GM20431 (cell line): Measurements from ENCODE around the gene TRAF2.
"Not testable (repeated sequence)": the region's sequence is repeated elsewhere in the genome, so short reads cannot be mapped to it uniquely, and the experiment has no call there.

ENCODE experiments used
- in situ Hi-C: fragments of 300-500 bp; cut with MseI, MboI; formaldehyde crosslinking; loops from one replicate; pipeline ENCODE4 v1.15.0; 2020; ENCODE audit warnings: low sequenced_read_pairs; ENCODE audit not compliant: unreplicated experiment

TRAF2 gene

DNA sequence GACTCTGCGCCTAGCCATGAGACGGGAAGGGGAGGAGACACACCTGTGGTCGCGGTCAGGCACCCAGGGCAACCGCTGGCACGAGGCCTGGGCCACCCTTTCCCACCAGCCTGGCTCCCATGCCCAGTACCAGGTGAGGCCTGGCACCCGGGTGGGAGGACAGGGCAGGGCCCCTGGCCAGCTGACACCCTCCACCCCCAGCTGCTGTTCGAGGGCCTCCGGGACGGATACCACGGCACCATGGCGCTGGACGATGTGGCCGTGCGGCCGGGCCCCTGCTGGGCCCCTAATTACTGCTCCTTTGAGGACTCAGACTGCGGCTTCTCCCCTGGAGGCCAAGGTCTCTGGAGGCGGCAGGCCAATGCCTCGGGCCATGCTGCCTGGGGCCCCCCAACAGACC, 29.1 kb upstream of the TRAF2 start:
- in situ Hi-C loops, result no loop called here

- in situ Hi-C loops, result no loop called here
Observed at GRCh38 chr9:136857581-136858412, 28.5 kb upstream of the TRAF2 start.

DNA sequence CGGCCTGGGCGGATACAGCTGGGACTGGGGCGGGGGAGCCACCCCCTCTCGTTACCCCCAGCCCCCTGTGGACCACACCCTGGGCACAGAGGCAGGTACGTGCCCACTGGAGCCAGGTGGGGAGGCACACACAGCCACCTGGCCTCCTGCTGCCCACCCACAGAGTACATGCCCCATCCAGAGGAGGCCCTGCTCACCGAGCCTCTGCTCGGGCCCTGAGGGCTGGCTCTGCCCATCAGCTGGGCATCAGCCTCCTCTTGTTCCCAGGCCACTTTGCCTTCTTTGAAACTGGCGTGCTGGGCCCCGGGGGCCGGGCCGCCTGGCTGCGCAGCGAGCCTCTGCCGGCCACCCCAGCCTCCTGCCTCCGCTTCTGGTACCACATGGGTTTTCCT, 27.9 kb upstream of the TRAF2 start:
- in situ Hi-C loops, result no loop called here

- in situ Hi-C loops, result no loop called here
Observed at GRCh38 chr9:136858844-136859757, 27.2 kb upstream of the TRAF2 start.

DNA sequence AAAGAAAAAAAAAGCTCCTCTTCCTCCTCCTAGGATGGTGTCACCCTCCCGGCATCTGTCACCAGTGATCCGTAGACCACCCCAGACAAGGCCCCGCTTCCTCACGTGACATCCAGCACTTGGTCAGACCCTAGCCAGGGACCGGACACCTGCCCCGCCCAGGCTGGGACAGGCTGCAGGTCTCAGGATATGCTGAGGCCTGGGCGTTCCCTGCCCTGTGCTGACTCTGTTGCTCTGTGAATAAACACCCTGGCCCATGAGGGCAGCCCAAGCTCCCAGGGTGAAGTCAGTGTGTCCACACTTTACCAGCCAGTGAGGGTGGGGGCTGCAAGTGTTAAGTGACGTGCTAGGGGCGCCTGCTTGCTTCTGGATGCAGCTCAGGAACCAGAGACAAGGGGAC, 25.8 kb upstream of the TRAF2 start:
- in situ Hi-C loops, result no loop called here

GRCh38 chr9:136860933-136861873, 25.1 kb upstream of the TRAF2 start:
- in situ Hi-C loops, result no loop called here

DNA sequence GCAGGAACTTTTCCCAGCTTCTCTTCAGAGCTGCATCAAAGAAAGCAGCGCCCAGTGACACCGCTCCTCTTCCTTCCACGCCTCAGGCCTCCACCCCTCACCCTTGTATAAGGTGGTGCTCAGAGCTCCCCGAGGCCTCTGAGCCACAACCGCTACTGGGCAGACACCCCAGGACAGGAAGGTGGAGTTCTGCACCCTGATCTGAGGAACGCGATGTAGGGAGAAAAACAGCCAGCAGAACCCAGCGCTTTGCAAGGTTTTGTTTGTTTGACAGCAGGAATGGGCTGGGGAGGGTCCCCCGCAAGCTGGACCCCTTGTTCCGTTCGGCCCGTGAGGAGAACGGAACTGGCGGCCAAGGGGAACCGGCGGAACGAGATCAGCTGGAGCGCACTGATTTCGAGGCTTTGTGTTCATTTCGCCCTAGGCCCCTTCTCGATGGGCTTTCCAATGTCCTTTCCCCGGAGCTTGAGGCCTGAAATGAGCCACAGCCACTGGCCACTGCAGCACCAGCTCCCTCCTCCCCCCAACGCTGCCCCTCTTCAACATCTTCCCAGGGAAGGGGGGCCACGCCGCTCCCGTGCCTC, 24.4 kb upstream of the TRAF2 start:
- in situ Hi-C loops, result no loop called here

- in situ Hi-C loops, result no loop called here
Observed at GRCh38 chr9:136862849-136863622, 23.3 kb upstream of the TRAF2 start.

GRCh38 chr9:136863623-136864273, 22.6 kb upstream of the TRAF2 start:
- in situ Hi-C loops, result no loop called here

GRCh38 chr9:136865041-136865767, 21.1 kb upstream of the TRAF2 start:
- in situ Hi-C loops, result no loop called here

DNA sequence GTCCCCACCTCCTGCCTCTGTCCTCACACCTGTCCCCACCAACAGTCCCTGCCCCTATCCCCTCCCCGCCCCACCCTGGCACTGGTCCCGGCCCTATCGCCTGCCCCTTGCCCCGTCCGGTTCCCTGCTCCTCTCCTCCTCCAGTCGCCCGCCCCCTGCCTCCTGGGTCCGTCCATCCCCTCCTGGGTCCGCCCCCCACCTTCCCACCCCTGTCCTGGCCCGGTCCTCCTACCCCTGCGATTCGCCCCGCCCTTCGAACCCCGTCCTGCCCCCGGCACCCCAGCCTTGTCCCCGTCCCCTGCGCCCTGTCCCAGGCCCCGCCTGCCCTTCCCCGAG, 20.6 kb upstream of the TRAF2 start:
- in situ Hi-C loops, result no loop called here

DNA sequence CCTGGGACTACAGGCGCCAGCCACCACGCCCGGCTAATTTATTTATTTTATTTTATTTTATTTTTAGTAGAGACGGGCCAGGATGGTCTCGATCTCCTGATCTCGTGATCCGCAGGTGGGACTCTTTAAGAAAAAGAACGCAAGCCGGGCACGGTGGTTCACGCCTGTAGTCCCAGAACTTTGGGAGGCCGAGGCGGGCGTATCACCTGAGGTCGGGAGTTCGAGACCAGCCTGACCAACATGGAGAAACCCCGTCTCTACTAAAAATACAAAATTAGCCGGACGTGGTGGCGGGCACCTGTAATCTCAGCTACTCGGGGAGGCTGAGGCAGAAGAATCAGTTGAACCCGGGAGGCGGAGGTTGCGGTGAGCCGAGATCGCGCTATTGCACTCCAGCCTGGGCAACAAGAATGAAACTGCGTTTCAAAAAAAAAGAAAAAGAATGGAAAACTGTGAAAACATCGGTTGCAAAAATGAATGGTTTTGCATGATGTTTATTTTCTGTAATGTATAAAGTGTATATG, 19.4 kb upstream of the TRAF2 start:
- in situ Hi-C loops, result not testable (repeated sequence)

DNA sequence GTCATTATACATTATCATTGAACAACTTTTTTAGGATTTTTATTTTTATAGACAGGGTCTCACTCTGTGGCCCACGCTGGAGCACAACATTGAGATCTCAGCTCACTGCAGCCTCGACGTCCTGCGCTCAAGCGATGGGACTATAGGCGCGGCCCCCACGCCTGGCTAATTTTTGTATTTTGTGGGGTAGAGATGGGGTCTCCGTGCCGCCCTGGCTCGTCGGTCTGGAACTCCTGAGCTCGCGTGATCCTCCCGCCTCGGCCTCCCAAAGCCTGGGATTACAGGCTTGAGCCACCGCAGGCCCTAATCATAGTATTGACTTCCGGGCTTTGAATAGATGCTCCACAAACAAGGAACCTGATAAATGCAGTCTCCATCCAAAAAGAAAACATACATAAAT, 18.8 kb upstream of the TRAF2 start:
- in situ Hi-C loops, result no loop called here

DNA sequence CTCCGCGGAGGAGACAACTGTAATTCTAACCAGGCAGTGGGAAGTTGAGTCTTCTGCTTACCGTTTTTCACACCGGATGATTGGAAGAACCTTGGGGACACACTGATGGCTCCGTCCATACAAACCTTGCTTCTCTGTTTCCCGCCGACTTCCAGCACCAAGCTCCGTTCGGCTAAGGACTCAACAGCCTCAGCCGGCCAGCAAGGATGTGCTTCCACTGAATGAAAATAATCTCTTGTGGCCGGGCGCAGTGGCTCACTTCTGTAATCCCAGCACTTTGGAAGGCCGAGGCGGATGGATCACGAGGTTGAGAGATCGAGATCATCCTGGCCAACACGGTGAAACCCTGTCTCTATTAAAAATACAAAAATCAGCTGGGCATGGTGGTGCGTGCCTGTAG, 18.4 kb upstream of the TRAF2 start:
- in situ Hi-C loops, result no loop called here

DNA sequence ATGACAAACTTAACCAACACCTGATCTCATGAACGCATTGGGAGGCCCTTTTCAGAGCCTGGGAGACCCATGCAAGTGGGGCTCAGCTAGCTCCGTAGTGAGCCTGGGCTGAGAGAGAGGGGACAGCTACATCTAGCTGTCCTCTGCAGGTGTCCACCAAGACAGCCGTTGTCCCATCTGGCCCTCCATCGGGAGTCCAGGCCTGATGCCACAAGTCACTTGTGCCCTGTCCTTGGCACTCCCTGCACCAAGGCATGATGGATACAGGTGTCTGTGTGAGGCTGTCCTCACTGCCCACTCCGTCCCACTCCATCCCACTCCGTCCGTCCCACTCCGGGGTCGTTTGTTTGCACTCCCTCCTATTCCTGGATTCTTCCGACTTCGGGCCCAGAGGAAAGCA, 17.7 kb upstream of the TRAF2 start:
- in situ Hi-C loops, result no loop called here

GRCh38 chr9:136869611-136870010, 16.7 kb upstream of the TRAF2 start:
- in situ Hi-C loops, result not testable (repeated sequence)

GRCh38 chr9:136875155-136875554, 11.2 kb upstream of the TRAF2 start:
- in situ Hi-C loops, result no loop called here

- in situ Hi-C loops, result no loop called here
Observed at GRCh38 chr9:136876476-136876875, 9.8 kb upstream of the TRAF2 start.
